ENCODE results near the gene POLQ. TPM values are rescaled to one million over a fixed set of nuclear protein-coding genes. Genes with fewer than 3 reads are reported as not detected.

Gene POLQ
- polyA plus RNA-seq, 1 donor (not counting 4 experiments of a cell fraction or from before 2014, with no cell fraction given): 4.4 TPM

- Histone ChIP-seq H2AFZ (ENCODE audit: control insufficient read depth, low read length) (no peak overlapping the region), H3K27me3 (ENCODE audit: control insufficient read depth, extremely low read depth, insufficient read depth, low read length) (no peaks in the 10 kb centered on the region), H3K79me2 (ENCODE audit: control insufficient read depth, insufficient read depth, low read length) (no peaks in the 10 kb centered on the region), H3K4me1 (ENCODE audit: control insufficient read depth, extremely low read depth, insufficient read depth, low read length) (no peaks in the 10 kb centered on the region), H3K9me3 (ENCODE audit: control insufficient read depth, low read depth, low read length) (no peaks in the 10 kb centered on the region), H3K9ac (ENCODE audit: control insufficient read depth, extremely low read depth, insufficient read depth, low read length) (no peak overlapping the region), H4K20me1 (ENCODE audit: control insufficient read depth, extremely low read depth, insufficient read depth, low read length) (no peaks in the 10 kb centered on the region), H3K9me1 (ENCODE audit: control insufficient read depth, extremely low read depth, insufficient read depth, low read length) (no peaks in the 10 kb centered on the region), H3K4me2 (ENCODE audit: control insufficient read depth, extremely low read depth, insufficient read depth, low read depth, low read length) (no peak overlapping the region), H3K27ac (ENCODE audit: control insufficient read depth, insufficient read depth, low read length) (no peak overlapping the region), H3K36me3 (ENCODE audit: control insufficient read depth in 2 of 2, extremely low read depth in 1 of 2, insufficient read depth in 2 of 2, low read length in 2 of 2) (no peaks in the 10 kb centered on the region), H3K4me3 (ENCODE audit: control insufficient read depth in 2 of 3, extremely low read depth in 1 of 3, insufficient read depth in 2 of 3, low read depth in 1 of 3, low read length in 3 of 3) (no peak overlapping the region)
- TF ChIP-seq CTCF (optimal IDR thresholded peaks at IDR 0.05 in 1 of 3, IDR thresholded peaks at IDR 0.05 in 1 of 3, conservative IDR thresholded peaks at IDR 0.05 in 1 of 3; ENCODE audit: extremely low read depth in 1 of 3, insufficient read depth in 2 of 3, low read length in 3 of 3) (no peak), EZH2 (IDR thresholded peaks at IDR 0.05; ENCODE audit: low read length) (no peak)
- DNase-seq (ENCODE audit: low read depth, low spot score) (no peak), FAIRE-seq (no peak)
- dilution Hi-C loops (cut with MboI; ENCODE audit: extremely low pct_ligation_motif_present, low sequenced_read_pairs): no loop called here
Measured at GRCh38 chr3:121414924-121415323, 130.9 kb downstream of the POLQ start.

- Histone ChIP-seq H3K79me2 (ENCODE audit: control insufficient read depth, insufficient read depth, low read length) (no peaks in the 10 kb centered on the region), H2AFZ (ENCODE audit: control insufficient read depth, low read length) (no peak overlapping the region), H3K27ac (ENCODE audit: control insufficient read depth, insufficient read depth, low read length) (no peak overlapping the region), H3K27me3 (ENCODE audit: control insufficient read depth, extremely low read depth, insufficient read depth, low read length) (no peaks in the 10 kb centered on the region), H4K20me1 (ENCODE audit: control insufficient read depth, extremely low read depth, insufficient read depth, low read length) (no peaks in the 10 kb centered on the region), H3K9ac (ENCODE audit: control insufficient read depth, extremely low read depth, insufficient read depth, low read length) (no peak overlapping the region), H3K9me1 (ENCODE audit: control insufficient read depth, extremely low read depth, insufficient read depth, low read length) (no peaks in the 10 kb centered on the region), H3K4me2 (ENCODE audit: control insufficient read depth, extremely low read depth, insufficient read depth, low read depth, low read length) (no peak overlapping the region), H3K4me3 (ENCODE audit: control insufficient read depth in 2 of 3, extremely low read depth in 1 of 3, insufficient read depth in 2 of 3, low read depth in 1 of 3, low read length in 3 of 3) (no peak overlapping the region), H3K4me1 (ENCODE audit: control insufficient read depth, extremely low read depth, insufficient read depth, low read length) (no peaks in the 10 kb centered on the region), H3K36me3 (ENCODE audit: control insufficient read depth in 2 of 2, extremely low read depth in 1 of 2, insufficient read depth in 2 of 2, low read length in 2 of 2) (no peaks in the 10 kb centered on the region), H3K9me3 (ENCODE audit: control insufficient read depth, low read depth, low read length) (no peaks in the 10 kb centered on the region)
- TF ChIP-seq EZH2 (IDR thresholded peaks at IDR 0.05; ENCODE audit: low read length): no peak
- no peak for TF ChIP-seq CTCF (optimal IDR thresholded peaks at IDR 0.05 in 1 of 3, IDR thresholded peaks at IDR 0.05 in 1 of 3, conservative IDR thresholded peaks at IDR 0.05 in 1 of 3; ENCODE audit: extremely low read depth in 1 of 3, insufficient read depth in 2 of 3, low read length in 3 of 3)
- dilution Hi-C loops (cut with MboI; ENCODE audit: extremely low pct_ligation_motif_present, low sequenced_read_pairs): no loop called here
- no peak for DNase-seq (ENCODE audit: low read depth, low spot score)
- FAIRE-seq: no peak
Measured at GRCh38 chr3:121411523-121411922, 134.3 kb downstream of the POLQ start.

Data from keratinocyte (primary cell).